Activated CD8-positive, alpha-beta memory T cell treated with anti-CD3 and anti-CD28 coated beads for 4 hours (primary cell): ENCODE data around the gene CDC42SE2.

Experiments used
- DNase-seq, 2 donors: peaks; one replicate each; pipeline ENCODE4 v3.0.0-alpha.2; 2020; ENCODE audit warnings: low read depth in 2 of 2

The CDC42SE2 gene, protein sequence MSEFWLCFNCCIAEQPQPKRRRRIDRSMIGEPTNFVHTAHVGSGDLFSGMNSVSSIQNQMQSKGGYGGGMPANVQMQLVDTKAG

GRCh38 chr5:131263648-131264450 lies at the start of gene CDC42SE2:
CDC42SE2 (plus strand) TSS chr5:131264053; CDS start chr5:131359494, 95,441 bp downstream.
- DNase-seq, result peak; percentile 64 to 67

DNA sequence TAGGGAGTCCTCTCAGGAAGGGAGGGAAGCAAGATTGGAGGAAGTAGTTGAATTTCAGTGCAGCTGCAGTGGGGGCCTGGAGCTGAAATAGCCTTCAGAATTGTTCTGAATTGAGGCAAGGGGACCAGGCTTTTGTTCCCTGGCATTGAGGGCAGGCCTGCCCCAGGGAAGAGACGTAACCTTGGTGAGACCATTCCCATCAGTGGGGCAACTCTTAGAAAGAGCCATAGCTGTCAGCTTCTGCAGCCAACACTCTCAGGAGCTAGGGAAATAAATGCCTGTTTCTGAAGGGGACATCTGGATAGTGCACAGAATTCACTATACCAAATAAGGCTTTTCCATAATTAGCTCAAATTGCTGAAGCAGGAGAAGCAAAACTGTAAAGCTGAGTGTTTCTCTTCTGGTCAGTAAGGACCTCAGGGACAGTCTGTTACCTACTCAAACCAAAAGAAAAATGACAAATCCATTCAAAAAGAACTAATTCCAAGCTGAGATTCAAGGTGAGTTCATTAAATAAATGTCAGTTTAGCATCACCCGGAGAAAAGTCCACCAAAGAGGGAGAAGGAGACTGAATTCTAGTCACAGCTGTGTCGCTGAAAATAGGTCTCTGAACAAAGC lies 49.1 kb upstream of the CDC42SE2 start:
- DNase-seq, result no peak

GRCh38 chr5:131217791-131218190 lies 46.1 kb upstream of the CDC42SE2 start:
- no peak for DNase-seq

GRCh38 chr5:131218392-131218791 lies 45.5 kb upstream of the CDC42SE2 start:
- no peak for DNase-seq

- no peak for DNase-seq
Observed at GRCh38 chr5:131220566-131220965, 43.3 kb upstream of the CDC42SE2 start.

- no peak for DNase-seq
Observed at GRCh38 chr5:131221008-131221703, 42.7 kb upstream of the CDC42SE2 start.

GRCh38 chr5:131221888-131222287 lies 42.0 kb upstream of the CDC42SE2 start:
- no peak for DNase-seq

GRCh38 chr5:131222731-131223130 lies 41.1 kb upstream of the CDC42SE2 start:
- DNase-seq, result no peak

- no peak for DNase-seq
Observed at GRCh38 chr5:131223751-131224386, 40.0 kb upstream of the CDC42SE2 start.

- no peak for DNase-seq
Observed at GRCh38 chr5:131224387-131225201, 39.3 kb upstream of the CDC42SE2 start.

- no peak for DNase-seq
Observed at GRCh38 chr5:131225282-131225974, 38.4 kb upstream of the CDC42SE2 start.

GRCh38 chr5:131226899-131227298 lies 37.0 kb upstream of the CDC42SE2 start:
- no peak for DNase-seq

DNA sequence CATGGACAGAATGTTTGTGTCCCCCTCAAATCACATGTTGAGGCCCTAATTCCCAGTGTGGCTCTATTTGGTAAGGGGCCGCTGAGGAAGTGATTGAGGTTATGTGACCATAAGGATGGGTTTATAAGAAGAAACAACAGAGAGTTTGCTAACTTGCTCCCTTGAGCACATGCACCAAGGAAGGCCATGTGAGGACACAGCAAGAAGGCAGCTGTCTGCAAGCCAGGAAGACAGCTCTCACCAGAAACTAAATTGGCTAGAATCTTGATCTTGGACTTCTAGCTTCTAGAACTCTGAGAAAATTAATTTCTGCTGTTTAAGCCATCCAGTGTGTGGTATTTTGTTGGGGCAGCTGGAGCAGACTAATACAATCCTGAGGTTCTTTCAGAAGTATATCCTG lies 35.2 kb upstream of the CDC42SE2 start:
- DNase-seq, result no peak

DNA sequence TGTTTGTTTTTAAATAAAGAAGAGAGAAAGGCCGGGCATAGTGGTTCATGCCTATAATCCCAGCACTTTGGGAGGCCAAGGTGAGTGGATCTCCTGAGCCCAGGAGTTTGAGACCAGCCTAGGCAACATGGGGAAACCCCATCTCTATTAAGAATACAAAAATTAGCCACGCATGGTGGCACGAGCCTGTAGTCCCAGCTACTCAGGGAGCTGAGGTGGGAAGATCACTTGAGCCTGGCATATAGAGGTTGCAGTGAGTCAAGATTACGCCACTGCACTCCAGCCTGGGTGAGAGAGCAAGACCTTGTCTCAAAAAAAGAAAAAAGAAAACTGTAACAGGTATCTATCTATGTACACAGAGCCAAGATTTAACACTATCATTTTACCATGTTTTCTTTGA lies 34.2 kb upstream of the CDC42SE2 start:
- DNase-seq, result no peak

DNA sequence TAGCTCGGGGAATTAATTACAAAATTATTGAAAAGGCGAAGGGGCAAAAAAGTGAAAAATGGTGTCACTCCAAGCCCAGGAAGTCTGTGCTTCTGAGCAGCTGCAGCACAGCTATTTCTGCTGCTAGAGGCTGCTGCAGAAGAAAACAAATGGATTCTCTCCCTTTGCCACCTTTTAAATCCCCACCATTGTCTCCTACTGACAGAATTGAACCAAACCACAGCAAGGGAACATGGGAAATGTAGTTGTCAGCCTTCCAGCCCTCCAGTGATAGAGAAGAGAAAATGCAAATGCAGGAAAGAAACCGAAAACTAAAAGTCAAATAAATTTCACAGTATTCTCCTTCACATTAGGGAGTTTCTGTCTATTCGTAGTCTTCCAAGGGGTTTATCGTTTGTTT lies 33.4 kb upstream of the CDC42SE2 start:
- DNase-seq, result no peak

DNA sequence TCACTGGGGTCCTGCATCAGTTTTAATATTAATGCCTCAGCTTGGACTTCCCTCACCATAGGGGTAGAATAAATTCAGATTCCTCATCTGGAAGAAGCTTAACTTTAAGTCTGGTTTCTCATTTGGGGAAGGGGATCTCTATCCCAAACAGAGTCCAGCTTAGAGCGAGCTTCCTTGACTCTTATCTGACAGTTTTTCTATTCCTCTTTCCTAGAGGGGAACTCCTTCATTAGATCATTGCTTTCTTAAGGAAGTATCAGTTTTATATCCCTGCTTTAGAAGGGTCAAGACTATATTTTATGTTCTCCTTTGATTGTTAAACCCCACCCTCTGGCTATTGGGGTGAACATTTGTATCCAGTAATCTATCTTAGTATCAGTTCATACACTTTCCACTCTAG lies 24.2 kb upstream of the CDC42SE2 start:
- no peak for DNase-seq

DNA sequence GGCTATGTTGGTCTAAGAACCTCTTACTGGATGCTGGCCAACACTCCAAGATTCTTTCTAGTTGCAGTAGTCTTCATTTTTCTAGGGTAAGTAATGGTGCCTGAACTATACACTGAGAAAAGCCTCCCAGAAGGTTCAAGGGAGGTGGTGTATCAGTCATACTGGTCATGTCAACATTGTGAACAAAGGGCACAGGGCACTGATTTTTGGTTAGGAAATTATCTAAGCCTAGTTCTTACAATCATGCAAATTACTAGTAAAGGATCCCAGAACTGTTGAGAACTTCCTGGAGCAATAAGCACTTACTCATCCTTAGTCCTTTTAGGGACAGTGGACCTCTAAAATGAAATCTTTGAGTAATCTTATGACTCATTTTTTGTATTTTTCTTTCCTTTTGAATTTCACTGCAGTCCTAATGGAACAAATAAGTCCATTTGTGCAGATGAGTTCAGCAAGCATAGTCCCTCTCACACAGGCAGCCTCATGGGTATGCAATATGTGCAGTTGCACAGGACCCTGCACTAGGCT lies 21.1 kb upstream of the CDC42SE2 start:
- no peak for DNase-seq

DNA sequence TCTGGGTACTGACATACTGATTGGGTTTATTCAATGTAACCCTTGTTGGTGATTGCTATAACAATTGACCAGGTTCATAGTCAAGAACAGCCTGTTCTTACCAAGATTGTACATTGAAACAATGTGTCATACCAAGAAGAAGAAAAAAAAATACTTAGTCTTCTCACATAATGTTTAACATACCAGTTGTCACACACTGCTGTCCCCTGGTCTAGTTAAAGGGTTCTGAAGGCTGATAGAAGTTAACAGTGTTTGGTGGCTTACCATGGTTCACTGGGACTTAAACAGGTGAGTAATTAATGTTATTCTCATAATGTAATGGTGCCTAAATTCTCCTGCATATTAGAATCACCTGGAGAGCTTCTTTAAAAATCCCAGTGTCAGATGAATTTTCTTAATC lies 18.5 kb upstream of the CDC42SE2 start:
- no peak for DNase-seq

DNA sequence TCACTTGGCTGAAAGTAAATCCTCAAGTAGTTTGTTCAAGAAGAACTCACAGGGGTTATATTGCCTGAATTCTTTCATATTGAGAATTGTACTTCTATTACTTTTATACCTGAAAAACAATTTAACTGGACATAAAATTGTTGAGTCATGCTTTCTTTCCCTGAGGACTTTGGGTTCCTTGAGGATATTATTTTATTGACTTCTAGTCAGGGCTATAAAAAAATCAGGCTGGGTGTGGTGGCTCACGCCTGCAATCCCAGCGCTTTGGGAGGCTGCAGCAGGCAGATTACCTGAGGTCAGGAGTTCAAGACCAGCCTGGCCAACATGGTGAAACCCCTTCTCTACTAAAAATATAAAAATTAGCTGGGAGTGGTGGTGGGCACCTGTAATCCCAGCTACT lies 17.9 kb upstream of the CDC42SE2 start:
- no peak for DNase-seq

DNA sequence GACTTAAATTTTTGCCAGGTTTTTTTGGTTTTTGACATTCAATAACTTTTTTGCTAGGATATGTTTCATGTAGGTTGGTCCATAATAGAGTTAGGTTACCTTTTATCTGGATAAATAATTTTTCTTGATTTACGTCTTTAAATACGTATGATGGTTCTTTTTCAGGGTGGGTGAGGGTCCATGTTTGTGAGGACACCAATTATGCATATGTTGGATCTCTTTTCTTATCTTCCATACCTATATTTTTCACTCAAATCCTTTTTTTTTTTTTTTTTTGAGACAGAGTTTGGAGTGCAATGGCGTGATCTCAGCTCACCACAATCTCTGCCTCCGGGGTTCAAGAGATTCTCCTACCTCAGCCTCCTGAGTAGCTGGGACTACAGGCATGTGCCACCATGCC lies 17.3 kb upstream of the CDC42SE2 start:
- no peak for DNase-seq
